Mesendoderm (in vitro differentiated cells): Measurements from ENCODE around the gene RSRC2. TPM values are rescaled to one million over a fixed set of nuclear protein-coding genes. Genes with fewer than 3 reads are reported as not detected.
"Not testable (repeated sequence)": the region's sequence is repeated elsewhere in the genome, so short reads cannot be mapped to it uniquely, and the experiment has no call there.

Source experiments
- DNase-seq: peaks from one replicate; pipeline ENCODE4 v3.0.0; 2013
- H2AK5ac ChIP-seq: 2 replicates; pipeline ENCODE4 v1.6.1; 2013; ENCODE audit warnings: low read length, inconsistent platforms
- H2BK120ac ChIP-seq: 2 replicates; pipeline ENCODE4 v1.6.1; 2013; ENCODE audit warnings: low read depth, mild to moderate bottlenecking, low read length, moderate library complexity, mixed read lengths
- H2BK15ac ChIP-seq: replicated peaks from 2 replicates; pipeline ENCODE4 v1.6.1; 2013; ENCODE audit warnings: low read depth, mild to moderate bottlenecking, moderate library complexity
- H2BK5ac ChIP-seq: 2 replicates; pipeline ENCODE4 v1.6.1; 2013; ENCODE audit warnings: low read length, inconsistent platforms
- H3K18ac ChIP-seq: 2 replicates; pipeline ENCODE4 v1.6.1; 2013; ENCODE audit warnings: mild to moderate bottlenecking, low read length, mixed read lengths
- H3K23ac ChIP-seq: one replicate; pipeline ENCODE4 v1.6.1; 2013; ENCODE audit warnings: low read length
- H3K27ac ChIP-seq: 2 replicates; pipeline ENCODE4 v1.5.1; 2013; ENCODE audit warnings: low read depth, mild to moderate bottlenecking, inconsistent platforms, low read length, moderate library complexity
- H3K27me3 ChIP-seq: 2 replicates; pipeline ENCODE4 v1.6.1; 2013; ENCODE audit warnings: low read length, control low read depth, mild to moderate bottlenecking, inconsistent platforms; ENCODE audit not compliant: insufficient read depth, poor library complexity
- H3K36me3 ChIP-seq: 2 replicates; pipeline ENCODE4 v1.6.1; 2013; ENCODE audit warnings: low read length, inconsistent platforms; ENCODE audit not compliant: control insufficient read depth, insufficient read depth
- H3K4ac ChIP-seq: one replicate; pipeline ENCODE4 v1.6.1; 2013; ENCODE audit warnings: low read depth, mild to moderate bottlenecking, low read length, moderate library complexity
- H3K4me1 ChIP-seq: 2 replicates; pipeline ENCODE4 v1.6.1; 2013; ENCODE audit warnings: low read depth, low read length, inconsistent platforms; ENCODE audit not compliant: control insufficient read depth
- H3K4me2 ChIP-seq: 2 replicates; pipeline ENCODE4 v1.6.1; 2013; ENCODE audit warnings: low read length
- H3K4me3 ChIP-seq: 2 replicates; pipeline ENCODE4 v1.5.1; 2013; ENCODE audit warnings: mild to moderate bottlenecking, low read length
- H3K56ac ChIP-seq: one replicate; pipeline ENCODE4 v1.6.1; 2013; ENCODE audit warnings: low read length
- H3K79me1 ChIP-seq: 2 replicates; pipeline ENCODE4 v1.6.1; 2013; ENCODE audit warnings: low read length, inconsistent platforms
- H3K79me2 ChIP-seq: 2 replicates; pipeline ENCODE4 v1.6.1; 2013; ENCODE audit warnings: mild to moderate bottlenecking, low read length; ENCODE audit not compliant: control insufficient read depth, insufficient read depth
- H3K9ac ChIP-seq: 2 replicates; pipeline ENCODE4 v1.6.1; 2013; ENCODE audit warnings: low read length, inconsistent platforms
- H4K5ac ChIP-seq: one replicate; pipeline ENCODE4 v1.6.1; 2013; ENCODE audit warnings: low read length
- H4K8ac ChIP-seq: one replicate; pipeline ENCODE4 v1.6.1; 2013; ENCODE audit warnings: low read depth, mild to moderate bottlenecking, control low read depth, low read length, moderate library complexity
- WGBS: extraction: QIAGEN DNeasy Blood & Tissue Kit; methylation state at CpG from one replicate; pipeline ENCODE4 v1.1.7; 2013; ENCODE audit warnings: low lambda C conversion rate, missing lambda C conversion rate; ENCODE audit not compliant: insufficient coverage; ENCODE audit errors: extremely low coverage; 5-methylcytosine and 5-hydroxymethylcytosine counted together
- polyA plus RNA-seq, 2 experiments: library from polyadenylated mRNA; stranded (reverse); fragments of 200-250 nt; gene quantifications; one replicate each; pipeline ENCODE4 v1.2.3, GENCODE V29; 2013

The RSRC2 gene
- polyA plus RNA-seq (2013, experiment 1 of 2) = 101 TPM
- 101 TPM for polyA plus RNA-seq (2013, experiment 2 of 2)

GRCh38 chr12:122526683-122527477 lies at the start of gene RSRC2, which contains the start of gene KNTC1:
Gene RSRC2, minus strand, starts transcription at chr12:122526936. Its CDS starts 83 bp downstream, at chr12:122526853.
Gene KNTC1, plus strand, starts transcription at chr12:122527249. Its CDS starts 2,815 bp downstream, at chr12:122530064.
- Histone ChIP-seq H2BK15ac (no peak within 1 kb of the TSS), H3K4me2 (peak within 1 kb of the TSS; percentile 73), H3K18ac (peak within 1 kb of the TSS; percentile 89), H3K36me3 (no peaks in the 10 kb centered on the region), H4K8ac (peak within 1 kb of the TSS; percentile 100), H3K79me1 (peaks cover 4% of the 10 kb centered on the region), H2AK5ac (peak within 1 kb of the TSS; percentile 72), H3K79me2 (peaks cover 68% of the 10 kb centered on the region), H3K23ac (peak within 1 kb of the TSS; percentile 94), H2BK120ac (no peak within 1 kb of the TSS), H2BK5ac (peak within 1 kb of the TSS; percentile 79), H3K9ac (peak within 1 kb of the TSS; percentile 99), H3K27ac (peak within 1 kb of the TSS; percentile 88), H3K27me3 (no peaks in the 10 kb centered on the region), H3K4me3 (peak within 1 kb of the TSS; percentile 99), H4K5ac (peak within 1 kb of the TSS; percentile 84), H3K4me1 (no peaks in the 10 kb centered on the region), H3K56ac (peak within 1 kb of the TSS; percentile 96), H3K4ac (peak within 1 kb of the TSS; percentile 78)
- no CpG with 5 or more reads among the region's 51 CpGs for WGBS
- peak; percentile 100 for DNase-seq

GRCh38 chr12:122571821-122572220 lies 45.1 kb upstream of the RSRC2 start:
- Histone ChIP-seq H3K23ac (no peak overlapping the region), H3K18ac (no peak overlapping the region), H3K4me2 (no peak overlapping the region), H3K4me3 (no peak overlapping the region), H2BK5ac (no peak overlapping the region), H3K79me1 (no peaks in the 10 kb centered on the region), H2BK15ac (no peak overlapping the region), H2AK5ac (no peak overlapping the region), H4K5ac (no peak overlapping the region), H3K27ac (no peak overlapping the region), H3K36me3 (peaks cover 5% of the 10 kb centered on the region), H2BK120ac (no peak overlapping the region), H3K4ac (no peak overlapping the region), H3K56ac (no peak overlapping the region), H4K8ac (no peak overlapping the region), H3K9ac (no peak overlapping the region), H3K27me3 (no peaks in the 10 kb centered on the region), H3K4me1 (no peaks in the 10 kb centered on the region), H3K79me2 (no peaks in the 10 kb centered on the region)
- DNase-seq = no peak
- no CpG with 5 or more reads among the region's 6 CpGs for WGBS

GRCh38 chr12:122570006-122570405 lies 43.3 kb upstream of the RSRC2 start:
- H3K79me1 ChIP-seq, H3K4me1 ChIP-seq, H3K23ac ChIP-seq, H2AK5ac ChIP-seq, H3K18ac ChIP-seq, H3K27me3 ChIP-seq, H3K9ac ChIP-seq, H3K36me3 ChIP-seq, H3K4me2 ChIP-seq, H2BK120ac ChIP-seq, H3K56ac ChIP-seq, H2BK5ac ChIP-seq, H4K5ac ChIP-seq, H3K4me3 ChIP-seq, H3K4ac ChIP-seq, H3K79me2 ChIP-seq, H2BK15ac ChIP-seq, H4K8ac ChIP-seq, H3K27ac ChIP-seq, DNase-seq: not testable (repeated sequence)
- WGBS = no CpG with 5 or more reads among the region's 3 CpGs

GRCh38 chr12:122569288-122569687 lies 42.6 kb upstream of the RSRC2 start:
- Histone ChIP-seq H3K27me3 (no peaks in the 10 kb centered on the region), H3K4me2 (no peak overlapping the region), H2BK5ac (no peak overlapping the region), H3K9ac (no peak overlapping the region), H4K5ac (no peak overlapping the region), H4K8ac (no peak overlapping the region), H3K27ac (no peak overlapping the region), H3K4ac (no peak overlapping the region), H2BK120ac (no peak overlapping the region), H3K23ac (no peak overlapping the region), H3K56ac (no peak overlapping the region), H3K79me2 (no peaks in the 10 kb centered on the region), H3K79me1 (no peaks in the 10 kb centered on the region), H2AK5ac (no peak overlapping the region), H3K4me1 (no peaks in the 10 kb centered on the region), H3K4me3 (no peak overlapping the region), H3K18ac (no peak overlapping the region), H2BK15ac (no peak overlapping the region), H3K36me3 (peaks cover 2% of the 10 kb centered on the region)
- WGBS = no CpG with 5 or more reads among the region's 5 CpGs
- DNase-seq = no peak

GRCh38 chr12:122566816-122567215 lies 40.1 kb upstream of the RSRC2 start:
- not testable (repeated sequence) for H3K36me3 ChIP-seq, H3K4ac ChIP-seq, H2BK120ac ChIP-seq, H3K4me3 ChIP-seq, H3K79me2 ChIP-seq, H4K5ac ChIP-seq, H3K4me2 ChIP-seq, H3K56ac ChIP-seq, H3K79me1 ChIP-seq, H2BK15ac ChIP-seq, H3K27me3 ChIP-seq, H3K9ac ChIP-seq, H2BK5ac ChIP-seq, H2AK5ac ChIP-seq, H3K4me1 ChIP-seq, DNase-seq, H3K27ac ChIP-seq, H3K18ac ChIP-seq, H4K8ac ChIP-seq, H3K23ac ChIP-seq
- WGBS = no CpG with 5 or more reads among the region's 5 CpGs
